K562 treated with DMSO at 1 percent for 24 hours (cell line): ENCODE data around the gene ZBTB49. TPM values are rescaled to one million over a fixed set of nuclear protein-coding genes. Genes with fewer than 3 reads are reported as not detected.

Experiments used
- total RNA-seq: library from RNA; unstranded; fragments of 300-600 nt; gene quantifications from 2 replicates; pipeline ENCODE4 v1.2.3, GENCODE V29; 2022; ENCODE audit warnings: low read depth; ENCODE audit not compliant: insufficient read depth

Gene ZBTB49
- 1.7 and 3.5 TPM in 2 replicates for total RNA-seq

GRCh38 chr4:4289941-4290850, at the start of gene ZBTB49, which contains the start of gene LYAR:
Gene ZBTB49 (plus strand): TSS chr4:4290251. CDS start chr4:4299946, 9,695 bp downstream.
Gene LYAR (minus strand): TSS chr4:4290154. CDS start chr4:4283742, 6,412 bp downstream.

GRCh38 chr4:4248029-4248884, 41.8 kb upstream of the ZBTB49 start, which contains the start of gene TMEM128:
Gene TMEM128 (minus strand): TSS chr4:4248223. CDS start chr4:4248202, 21 bp downstream.

Other genes with a start within 250 kb of the ZBTB49 start
- gene OTOP1, start 63.3 kb upstream of the ZBTB49 start, total RNA-seq = not detected in 2 replicates
- 10.2 and 12.2 TPM in 2 replicates for gene TMEM128, start 42.0 kb upstream of the ZBTB49 start, total RNA-seq
- 19.3 and 25.6 TPM in 2 replicates for gene LYAR, start 97 bp upstream of the ZBTB49 start, total RNA-seq
- not detected in 2 replicates for gene NSG1, start 96.9 kb downstream of the ZBTB49 start, total RNA-seq